Measurements from ENCODE around the gene COX7A1.

DNA sequence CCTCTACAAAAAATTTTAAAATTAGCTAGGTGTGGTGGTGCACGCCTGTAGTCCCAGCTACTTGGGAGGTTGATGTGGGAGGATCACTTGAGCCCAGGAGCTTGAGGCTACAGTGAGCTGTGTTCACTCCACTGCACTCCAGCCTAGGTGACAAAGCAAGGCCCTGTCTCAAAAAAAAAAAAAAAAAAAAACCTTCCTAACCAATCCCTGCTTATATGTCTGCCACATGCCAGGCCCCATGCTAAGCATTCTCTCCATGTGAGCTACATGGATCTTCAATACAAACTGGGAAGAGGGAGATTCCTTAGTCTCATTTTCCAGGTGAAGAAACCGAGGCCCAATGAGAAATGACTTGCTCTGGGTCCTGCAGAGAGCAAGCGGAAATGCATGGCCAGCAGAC is 43.6 kb downstream of the COX7A1 start:
- TF ChIP-seq, protein P1, sequence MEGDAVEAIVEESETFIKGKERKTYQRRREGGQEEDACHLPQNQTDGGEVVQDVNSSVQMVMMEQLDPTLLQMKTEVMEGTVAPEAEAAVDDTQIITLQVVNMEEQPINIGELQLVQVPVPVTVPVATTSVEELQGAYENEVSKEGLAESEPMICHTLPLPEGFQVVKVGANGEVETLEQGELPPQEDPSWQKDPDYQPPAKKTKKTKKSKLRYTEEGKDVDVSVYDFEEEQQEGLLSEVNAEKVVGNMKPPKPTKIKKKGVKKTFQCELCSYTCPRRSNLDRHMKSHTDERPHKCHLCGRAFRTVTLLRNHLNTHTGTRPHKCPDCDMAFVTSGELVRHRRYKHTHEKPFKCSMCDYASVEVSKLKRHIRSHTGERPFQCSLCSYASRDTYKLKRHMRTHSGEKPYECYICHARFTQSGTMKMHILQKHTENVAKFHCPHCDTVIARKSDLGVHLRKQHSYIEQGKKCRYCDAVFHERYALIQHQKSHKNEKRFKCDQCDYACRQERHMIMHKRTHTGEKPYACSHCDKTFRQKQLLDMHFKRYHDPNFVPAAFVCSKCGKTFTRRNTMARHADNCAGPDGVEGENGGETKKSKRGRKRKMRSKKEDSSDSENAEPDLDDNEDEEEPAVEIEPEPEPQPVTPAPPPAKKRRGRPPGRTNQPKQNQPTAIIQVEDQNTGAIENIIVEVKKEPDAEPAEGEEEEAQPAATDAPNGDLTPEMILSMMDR (IDR thresholded peaks at IDR 0.05 in 8 of 11, conservative IDR thresholded peaks at IDR 0.05 in 3 of 11): no peak
- no peak for TF ChIP-seq POLR2AphosphoS5 (IDR thresholded peaks at IDR 0.05)

Data from spleen (tissue), 7 donors.